PC-9 (cell line): Measurements from ENCODE around the gene LRP1B.

Experiments used
- EZH2 ChIP-seq: fragments of 200-600 bp; sonication (generic); IDR thresholded peaks from 2 replicates; pipeline ENCODE4 v1.8.0; 2017; ENCODE audit warnings: antibody characterized with exemption, low read depth
- TF ChIP-seq, protein P1 (sequence below): fragments of 200-600 bp; sonication (generic); conservative IDR thresholded peaks from 2 replicates; pipeline ENCODE4 v1.6.1; 2017; ENCODE audit warnings: mixed run types, antibody characterized with exemption, mild to moderate bottlenecking, moderate library complexity

DNA sequence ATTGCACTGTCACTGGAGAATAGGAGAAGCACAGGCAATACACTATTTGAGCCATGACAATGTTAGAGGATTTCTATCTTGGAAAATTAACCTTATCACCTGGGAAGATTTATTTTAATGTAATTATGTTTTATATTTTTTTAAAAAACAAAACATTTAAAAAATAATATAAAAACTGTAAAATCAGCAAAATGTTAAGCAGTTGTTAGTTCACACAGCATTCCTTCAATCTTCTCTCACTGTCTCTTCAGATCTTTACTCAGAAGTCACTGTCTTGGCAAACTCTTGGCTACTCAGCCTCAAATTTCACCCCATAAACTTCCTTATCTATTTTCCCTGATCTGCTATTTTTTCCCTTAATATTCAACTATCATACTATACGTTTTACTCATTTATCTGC, 1322.6 kb downstream of the LRP1B start:
- TF ChIP-seq, protein P1, sequence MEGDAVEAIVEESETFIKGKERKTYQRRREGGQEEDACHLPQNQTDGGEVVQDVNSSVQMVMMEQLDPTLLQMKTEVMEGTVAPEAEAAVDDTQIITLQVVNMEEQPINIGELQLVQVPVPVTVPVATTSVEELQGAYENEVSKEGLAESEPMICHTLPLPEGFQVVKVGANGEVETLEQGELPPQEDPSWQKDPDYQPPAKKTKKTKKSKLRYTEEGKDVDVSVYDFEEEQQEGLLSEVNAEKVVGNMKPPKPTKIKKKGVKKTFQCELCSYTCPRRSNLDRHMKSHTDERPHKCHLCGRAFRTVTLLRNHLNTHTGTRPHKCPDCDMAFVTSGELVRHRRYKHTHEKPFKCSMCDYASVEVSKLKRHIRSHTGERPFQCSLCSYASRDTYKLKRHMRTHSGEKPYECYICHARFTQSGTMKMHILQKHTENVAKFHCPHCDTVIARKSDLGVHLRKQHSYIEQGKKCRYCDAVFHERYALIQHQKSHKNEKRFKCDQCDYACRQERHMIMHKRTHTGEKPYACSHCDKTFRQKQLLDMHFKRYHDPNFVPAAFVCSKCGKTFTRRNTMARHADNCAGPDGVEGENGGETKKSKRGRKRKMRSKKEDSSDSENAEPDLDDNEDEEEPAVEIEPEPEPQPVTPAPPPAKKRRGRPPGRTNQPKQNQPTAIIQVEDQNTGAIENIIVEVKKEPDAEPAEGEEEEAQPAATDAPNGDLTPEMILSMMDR: no peak
- no peak for TF ChIP-seq EZH2
